Activated CD8-positive, alpha-beta memory T cell treated with anti-CD3 and anti-CD28 coated beads for 1 hour (primary cell): ENCODE measurements around the gene SLCO3A1.

Experiments used
- DNase-seq, 2 donors: peaks; one replicate each; pipeline ENCODE4 v3.0.0-alpha.2; 2020; ENCODE audit warnings: low read depth in 1 of 2; ENCODE audit errors: extremely low read depth in 1 of 2

SLCO3A1 gene

DNA sequence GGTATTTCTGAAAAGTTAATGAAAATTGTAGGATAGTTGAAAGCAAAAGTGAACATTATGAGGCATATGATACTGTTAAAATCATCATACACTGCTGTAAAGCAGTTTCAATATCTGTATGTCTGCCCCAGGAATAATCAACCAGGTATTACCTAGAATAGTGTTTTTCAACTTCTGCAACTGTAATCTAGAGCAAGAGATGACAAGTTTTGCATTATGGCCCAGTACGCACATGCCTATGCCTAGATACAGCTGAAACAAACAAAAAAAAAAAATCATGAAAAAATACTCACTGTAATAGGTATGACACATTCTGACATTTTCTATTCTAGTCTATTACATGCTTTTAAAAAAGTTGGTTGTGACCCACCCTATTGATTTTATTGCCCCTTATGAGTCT, 299.5 kb downstream of the SLCO3A1 start:
- no peak for DNase-seq

DNA sequence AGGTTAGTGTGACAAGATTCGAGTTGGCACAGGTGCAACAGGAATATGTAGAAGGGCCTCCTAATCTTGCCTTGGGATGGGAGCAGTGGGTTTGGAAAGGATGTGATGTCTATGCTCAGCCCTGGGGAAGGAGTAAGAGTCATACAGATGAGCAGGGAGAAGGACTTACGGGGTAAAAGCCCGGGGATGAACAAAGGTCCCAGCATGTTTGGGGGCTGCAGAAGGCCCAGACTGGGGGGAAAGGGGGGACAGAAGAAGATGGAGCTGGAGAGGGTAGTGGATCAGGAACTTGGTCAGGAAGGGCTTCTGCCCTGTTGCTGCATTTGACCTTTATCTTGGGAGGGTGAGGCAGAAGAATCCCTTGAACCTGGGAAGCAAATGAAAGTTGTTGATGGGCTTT, 300.1 kb downstream of the SLCO3A1 start:
- DNase-seq, result no peak

- no peak for DNase-seq
Observed at GRCh38 chr15:92155934-92156333, 302.4 kb downstream of the SLCO3A1 start.

- no peak for DNase-seq
Observed at GRCh38 chr15:92157666-92158298, 304.3 kb downstream of the SLCO3A1 start.

DNA sequence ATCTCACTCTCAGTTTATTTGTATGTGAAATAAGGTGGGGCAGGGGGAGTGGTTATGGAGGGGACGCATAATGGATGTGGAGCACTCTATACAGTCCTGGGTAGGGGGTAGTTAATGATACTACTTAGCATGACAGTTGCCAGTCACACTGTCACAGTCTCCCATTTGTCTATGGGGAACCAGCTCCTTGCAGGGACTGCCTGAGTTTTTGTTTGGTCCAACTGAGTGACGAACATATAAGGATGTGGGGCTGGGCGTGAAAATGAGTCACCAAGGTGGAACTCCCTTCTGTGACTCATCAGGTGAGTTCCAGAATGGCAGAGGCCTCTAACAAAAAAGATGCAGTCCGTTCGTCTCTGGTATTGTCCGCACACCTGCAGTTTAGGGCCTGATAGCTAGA, 304.9 kb downstream of the SLCO3A1 start:
- DNase-seq, result no peak

DNA sequence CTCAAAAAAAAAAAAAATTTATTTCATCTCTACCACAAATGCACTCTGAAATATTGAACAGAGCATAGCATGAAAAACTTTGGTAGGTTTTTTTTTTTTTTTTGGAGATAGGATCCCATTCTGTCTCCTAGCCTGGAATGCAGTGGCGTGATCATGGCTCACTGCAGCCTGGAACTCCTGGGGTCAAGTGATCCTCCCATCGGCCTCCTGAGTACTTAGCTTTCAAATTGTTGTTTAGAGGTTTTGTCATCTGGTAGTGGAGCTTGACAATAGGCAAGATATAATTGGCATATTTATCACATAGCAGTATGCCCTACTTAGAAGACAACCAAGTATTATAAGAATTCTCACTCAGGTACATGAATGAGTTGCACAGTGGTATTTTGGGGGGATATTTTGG, 306.0 kb downstream of the SLCO3A1 start:
- DNase-seq, result no peak

DNA sequence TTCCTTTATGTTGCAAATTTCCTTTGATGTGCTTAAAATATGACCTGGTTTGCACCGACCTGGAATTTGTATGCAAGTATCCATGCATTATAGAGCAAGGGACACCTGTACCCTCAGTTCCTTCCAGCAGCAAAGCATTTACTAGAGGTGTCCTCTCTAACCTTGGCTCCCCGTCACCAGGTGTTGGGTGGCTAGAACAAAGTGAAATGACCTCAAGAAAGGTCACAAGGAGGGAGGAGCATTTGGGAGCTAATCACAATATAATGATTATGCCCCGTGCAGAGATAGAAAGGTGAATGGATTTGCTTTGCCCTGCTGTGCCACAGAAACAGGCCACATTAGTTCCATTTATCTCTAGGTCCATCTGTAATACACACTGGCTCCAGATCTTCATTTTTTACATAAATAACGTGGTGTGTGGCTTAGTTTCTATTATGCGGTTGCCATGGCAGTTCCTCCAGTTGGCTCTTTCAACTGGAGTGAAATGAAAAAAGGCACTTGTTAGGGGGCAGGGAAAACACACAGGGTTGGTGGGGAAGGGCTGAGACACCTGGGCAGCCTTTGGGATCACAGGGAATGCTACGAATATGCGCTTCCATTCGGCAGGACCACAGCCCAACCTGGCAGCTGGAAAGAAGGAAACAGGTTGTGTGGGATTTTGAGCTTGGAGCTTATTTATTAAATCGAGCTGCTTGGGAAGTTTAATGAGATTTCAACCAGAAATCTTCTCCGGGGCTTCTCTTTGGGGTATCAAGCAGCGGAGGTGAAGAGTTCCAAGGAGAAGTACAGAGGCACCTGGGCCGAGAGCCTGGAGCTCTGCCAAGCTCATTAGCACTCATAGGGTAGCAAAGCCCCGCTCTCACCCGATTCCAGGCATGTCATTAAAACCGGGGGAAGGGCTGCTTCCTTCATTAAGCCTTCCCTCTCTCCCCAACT, 306.7 kb downstream of the SLCO3A1 start:
- DNase-seq, result no peak

DNA sequence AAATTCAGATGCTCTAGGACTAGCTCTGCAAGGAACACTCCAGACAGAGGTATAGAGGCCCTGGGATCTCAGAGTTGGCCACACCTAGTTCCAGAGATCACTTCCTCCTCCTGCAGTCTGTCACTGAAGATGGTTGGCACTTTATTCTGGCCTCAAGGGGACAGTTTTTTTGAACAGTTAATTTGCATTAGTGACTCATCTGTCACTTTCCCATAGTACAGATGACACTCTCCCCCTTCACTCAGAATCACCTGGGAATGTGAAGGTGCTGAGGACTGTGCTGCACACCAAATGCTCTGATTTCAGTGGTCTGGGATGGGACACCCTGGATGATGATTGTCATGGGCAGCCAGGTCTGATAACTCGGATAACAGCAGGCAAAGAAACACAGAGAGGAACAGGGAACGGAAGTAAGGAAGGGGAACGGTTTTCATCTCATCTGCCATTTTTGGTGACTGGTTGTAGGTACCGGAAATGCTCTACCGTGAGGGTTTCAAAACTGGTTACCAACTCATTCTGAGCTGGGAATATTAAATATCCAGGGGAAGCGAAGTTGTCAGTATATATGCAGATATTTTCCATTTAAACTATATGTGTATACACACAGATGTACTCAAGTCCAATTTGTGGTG, 307.6 kb downstream of the SLCO3A1 start:
- DNase-seq, result no peak

- no peak for DNase-seq
Observed at GRCh38 chr15:92162657-92163056, 309.1 kb downstream of the SLCO3A1 start.

- no peak for DNase-seq
Observed at GRCh38 chr15:92163641-92164040, 310.1 kb downstream of the SLCO3A1 start.

DNA sequence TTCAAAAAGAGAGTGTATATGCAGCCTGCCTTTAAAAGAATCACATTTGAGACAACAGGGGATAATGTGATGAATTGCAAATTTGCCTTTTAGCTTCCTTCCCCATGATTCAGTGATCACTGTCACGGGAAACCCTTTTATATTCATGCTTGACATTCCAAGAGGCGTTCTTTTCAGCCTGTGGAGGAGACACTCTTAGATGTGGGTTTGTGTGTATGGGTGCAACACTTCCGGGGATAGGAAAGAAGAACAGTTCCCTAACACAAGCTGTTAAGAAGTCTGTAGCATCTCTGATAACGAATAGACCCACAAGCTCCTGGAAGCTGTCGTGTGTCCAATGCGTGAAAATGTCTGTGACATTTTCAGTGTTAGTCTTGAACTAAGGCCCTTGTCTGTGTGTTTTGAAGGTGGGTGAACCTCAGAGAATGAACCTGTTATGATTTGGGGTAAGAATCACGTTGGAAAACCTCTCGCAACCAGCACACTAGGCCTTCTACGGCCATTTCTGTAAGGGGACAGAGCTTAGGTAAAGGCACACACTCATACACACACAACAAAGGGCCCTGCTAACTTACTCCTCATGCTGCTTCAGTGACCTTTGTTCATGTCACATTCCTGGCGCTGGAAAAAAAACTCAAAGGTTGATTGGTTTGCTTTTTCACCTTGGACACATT, 311.0 kb downstream of the SLCO3A1 start:
- no peak for DNase-seq

DNA sequence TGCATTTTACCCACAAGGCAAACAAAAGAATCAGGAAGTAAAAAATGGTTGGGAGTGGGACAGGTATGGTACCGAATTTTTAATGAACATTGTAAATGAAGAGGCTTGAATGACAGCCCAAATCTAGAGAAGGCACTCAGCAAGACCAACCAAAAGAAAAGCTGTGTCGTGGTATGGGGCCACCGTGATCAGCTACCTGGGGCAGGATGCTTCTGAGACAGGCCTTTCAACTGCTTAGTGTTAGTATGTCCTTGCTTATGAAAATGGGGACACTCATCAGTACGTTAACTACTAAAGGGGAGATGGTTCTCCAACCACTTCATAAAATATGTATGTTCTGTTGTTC, 311.5 kb downstream of the SLCO3A1 start:
- DNase-seq, result no peak

GRCh38 chr15:92166029-92166428, 312.5 kb downstream of the SLCO3A1 start:
- no peak for DNase-seq

DNA sequence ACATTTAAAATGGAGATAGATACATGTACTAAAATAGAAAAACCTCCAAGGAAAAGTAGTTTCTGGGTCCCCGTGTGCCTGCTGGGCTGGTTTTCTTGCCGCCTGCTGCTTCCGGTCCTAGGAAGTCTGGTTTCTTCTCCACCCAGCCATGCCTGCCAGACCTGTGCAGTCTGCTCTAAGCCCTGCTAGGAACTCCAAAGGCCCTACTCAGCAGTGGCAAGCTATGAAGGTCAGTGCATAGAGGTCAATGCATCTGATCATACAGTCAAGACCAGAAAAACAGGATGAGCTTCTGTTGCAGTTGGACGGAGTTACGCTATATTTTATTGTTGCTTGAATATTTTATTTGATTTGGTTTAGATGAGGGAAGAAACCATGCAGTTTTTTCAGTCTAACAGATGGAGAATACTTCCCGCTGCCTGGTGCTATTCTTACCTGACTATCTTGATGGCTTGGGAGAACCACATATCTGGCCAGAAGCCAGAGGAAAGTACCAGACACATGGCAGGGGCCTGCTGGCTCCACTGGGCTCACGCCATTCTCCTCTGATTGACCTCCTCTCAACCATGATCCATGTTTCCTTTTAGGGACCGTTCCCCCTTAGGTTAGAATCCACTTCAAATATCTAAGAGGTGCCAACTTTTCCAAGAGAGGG, 313.4 kb downstream of the SLCO3A1 start:
- DNase-seq, result no peak

DNA sequence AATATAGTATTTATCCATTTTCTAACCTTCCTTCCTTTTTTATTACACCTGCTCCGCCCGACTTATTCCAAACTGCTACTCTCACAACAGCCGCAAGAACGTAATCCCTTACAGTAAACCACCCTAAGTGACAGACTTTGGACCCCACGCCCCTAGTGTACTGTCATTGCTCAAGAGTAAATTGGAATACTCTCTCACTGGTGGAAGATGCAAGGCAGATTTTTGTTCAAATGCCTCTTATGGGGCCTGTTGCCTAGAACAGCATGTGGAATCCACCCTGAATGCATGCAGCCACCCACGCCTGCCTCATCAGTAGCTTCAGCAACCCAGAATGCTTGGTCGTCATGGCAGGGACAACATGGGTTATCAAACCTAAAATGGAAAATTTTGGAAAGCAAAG, 313.9 kb downstream of the SLCO3A1 start:
- no peak for DNase-seq

DNA sequence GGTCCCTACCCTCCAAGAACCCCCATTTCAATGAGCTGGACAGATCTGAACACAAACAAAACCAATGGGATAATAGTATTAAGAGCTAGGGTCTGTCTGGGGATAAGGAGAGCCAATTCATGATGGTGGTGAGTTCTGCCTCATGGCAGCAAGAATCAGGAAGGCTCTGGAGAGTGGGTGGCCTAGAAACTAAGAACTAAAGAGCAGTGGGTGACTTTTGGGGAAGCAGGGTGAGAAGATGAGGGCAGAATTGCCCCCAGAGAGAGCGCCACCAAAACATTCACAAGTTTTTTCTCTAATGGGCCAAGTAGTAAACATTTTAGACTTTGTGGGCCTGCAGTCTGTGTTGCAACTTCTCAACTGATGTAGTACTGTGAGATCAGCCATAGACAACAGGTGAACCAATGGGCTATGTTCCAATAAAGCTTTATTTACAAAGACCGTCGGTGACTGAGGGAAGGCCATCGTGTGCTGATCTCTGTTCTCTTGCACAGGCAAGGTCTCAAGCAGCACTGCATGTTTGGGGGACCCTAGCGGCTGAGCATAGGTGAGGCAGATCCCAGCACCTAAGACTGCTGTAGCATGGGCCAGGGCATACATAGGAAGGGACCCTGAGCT, 314.7 kb downstream of the SLCO3A1 start:
- no peak for DNase-seq

- no peak for DNase-seq
Observed at GRCh38 chr15:92170897-92171296, 317.4 kb downstream of the SLCO3A1 start.

DNA sequence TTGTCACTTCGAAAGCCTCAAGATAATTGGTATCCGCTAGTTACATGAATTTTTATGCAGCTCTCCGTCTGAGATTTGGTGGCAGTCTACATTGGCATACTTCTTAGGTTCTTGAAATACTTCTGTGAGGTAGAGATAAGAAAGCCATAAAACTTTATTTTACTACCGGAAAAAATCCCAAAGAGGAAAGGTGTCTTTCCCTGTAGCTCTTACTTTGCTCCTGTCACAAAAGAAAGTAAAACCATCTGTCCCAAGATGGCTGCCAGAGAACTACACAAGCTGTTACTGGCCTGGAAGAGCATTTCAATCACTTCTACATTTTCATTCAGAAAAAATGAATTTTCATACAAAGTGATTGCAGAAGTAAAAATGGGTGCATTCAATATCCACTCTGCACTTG, 325.4 kb downstream of the SLCO3A1 start:
- no peak for DNase-seq

- DNase-seq, result no peak
Observed at GRCh38 chr15:92184142-92184541, 330.6 kb downstream of the SLCO3A1 start.

- DNase-seq, result no peak
Observed at GRCh38 chr15:92184679-92185230, 331.2 kb downstream of the SLCO3A1 start.
